Endothelial cell of umbilical vein (primary cell): Measurements from ENCODE around the gene PTPRK. TPM values are rescaled to one million over a fixed set of nuclear protein-coding genes. Genes with fewer than 3 reads are reported as not detected.

Experiments used
- BruUV-seq: library from RNA; stranded (reverse); fragments of 400-500 nt; replicated peaks from 2 replicates; lab custom pipeline; 2021; lab: Mats Ljungman, UMichigan
- CTCF ChIA-PET: fragments of 300-600, 350-600 bp; sonication (Branson Sonifier 250); formaldehyde crosslinking; loops from one replicate; lab custom pipeline; 2021; ENCODE audit warnings: antibody characterized with exemption, inconsistent platforms; lab: Charles Lee
- POLR2A ChIA-PET: fragments of 300-600, 350-600 bp; sonication (Branson Sonifier 250); formaldehyde crosslinking; loops from one replicate; lab custom pipeline; 2021; ENCODE audit warnings: antibody characterized with exemption, inconsistent platforms; lab: Charles Lee
- DNase-seq: peaks from one replicate; pipeline ENCODE4 v3.0.0-alpha.2; 2011; ENCODE audit warnings: low read depth, low spot score
- FAIRE-seq: peaks from 2 replicates; lab custom pipeline; 2011; peaks lifted over from hg19 to GRCh38; lab: Jason Lieb, UNC
- H2AFZ ChIP-seq: 2 replicates; pipeline ENCODE4 v1.6.0; 2012; ENCODE audit warnings: low read depth, low read length, control low read depth, inconsistent platforms
- H3K27ac ChIP-seq: 2 replicates; pipeline ENCODE4 v1.5.1; 2011; ENCODE audit warnings: low read depth, mild to moderate bottlenecking, control low read depth, low read length, moderate library complexity; ENCODE audit not compliant: insufficient read depth
- H3K27me3 ChIP-seq, 2 experiments: 2 replicates each; pipeline versions ENCODE4 v1.6.0 to v1.6.1; 2011; ENCODE audit warnings: low read length in 2 of 2, mixed read lengths in 1 of 2; ENCODE audit not compliant: control insufficient read depth in 2 of 2, insufficient read depth in 2 of 2
- H3K36me3 ChIP-seq, 2 experiments: 2 replicates in 1 of 2; 3 replicates in 1 of 2; pipeline ENCODE4 v1.5.1; 2011; ENCODE audit warnings: low read length in 2 of 2, mild to moderate bottlenecking in 1 of 2, moderate library complexity in 1 of 2; ENCODE audit not compliant: control insufficient read depth in 2 of 2, insufficient read depth in 2 of 2; ENCODE audit errors: extremely low read depth in 1 of 2
- H3K4me1 ChIP-seq: 3 replicates; pipeline ENCODE4 v1.5.1; 2011; ENCODE audit warnings: mild to moderate bottlenecking, low read length; ENCODE audit not compliant: control insufficient read depth, insufficient read depth; ENCODE audit errors: extremely low read depth
- H3K4me2 ChIP-seq: 2 replicates; pipeline ENCODE4 v1.6.1; 2011; ENCODE audit warnings: low read length, control low read depth, mixed read lengths; ENCODE audit not compliant: insufficient read depth
- H3K4me3 ChIP-seq, 3 experiments: fragments of 200-600 bp in 1 of 3; sonication (generic), shearing (Covaris generic) in 1 of 3; replicated peaks in 1 of 3; 2 replicates each; pipeline ENCODE4 v1.5.1; 2011 to 2016; ENCODE audit warnings: control low read depth in 3 of 3, low read length in 3 of 3, mild to moderate bottlenecking in 2 of 3, inconsistent platforms in 1 of 3, low read depth in 1 of 3, moderate library complexity in 1 of 3; ENCODE audit not compliant: insufficient read depth in 1 of 3
- H3K79me2 ChIP-seq: 2 replicates; pipeline ENCODE4 v1.6.0; 2012; ENCODE audit warnings: low read length, inconsistent platforms; ENCODE audit not compliant: control insufficient read depth, insufficient read depth
- H3K9ac ChIP-seq: replicated peaks from 2 replicates; pipeline ENCODE3; 2011; ENCODE audit warnings: low read length, control low read depth; ENCODE audit not compliant: insufficient read depth; ENCODE audit errors: extremely low read depth
- H3K9me1 ChIP-seq: replicated peaks from 3 replicates; pipeline ENCODE4 v1.6.0; 2011; ENCODE audit warnings: mild to moderate bottlenecking, low read length; ENCODE audit not compliant: control insufficient read depth, insufficient read depth; ENCODE audit errors: extremely low read depth
- H3K9me3 ChIP-seq: replicated peaks from 2 replicates; pipeline ENCODE4 v1.5.1; 2012; ENCODE audit warnings: low read length, inconsistent platforms; ENCODE audit not compliant: control insufficient read depth, insufficient read depth
- H4K20me1 ChIP-seq: replicated peaks from 2 replicates; pipeline ENCODE3; 2011; ENCODE audit warnings: mild to moderate bottlenecking, low read length; ENCODE audit not compliant: control insufficient read depth, insufficient read depth; ENCODE audit errors: extremely low read depth
- CTCF ChIP-seq, 2 donors: IDR thresholded peaks; 1 replicate in 1 of 2; 2 replicates in 1 of 2; pipeline ENCODE4 v1.5.1; 2011; ENCODE audit warnings: low read length in 2 of 2, mild to moderate bottlenecking in 2 of 2, moderate library complexity in 2 of 2, control low read depth in 1 of 2, inconsistent platforms in 1 of 2, low read depth in 1 of 2; ENCODE audit not compliant: insufficient read depth in 1 of 2; ENCODE audit errors: extremely low read depth in 1 of 2
- EZH2 ChIP-seq: IDR thresholded peaks from 2 replicates; pipeline ENCODE4 v1.6.1; 2012; ENCODE audit warnings: borderline replicate concordance, low read depth, mild to moderate bottlenecking, moderate library complexity, low read length, inconsistent platforms; ENCODE audit not compliant: severe bottlenecking
- FOS ChIP-seq: IDR thresholded peaks from 2 replicates; pipeline ENCODE4 v1.6.1; 2011; ENCODE audit warnings: mild to moderate bottlenecking, low read length, moderate library complexity, borderline replicate concordance; ENCODE audit not compliant: insufficient read depth
- GATA2 ChIP-seq: IDR thresholded peaks from 2 replicates; pipeline ENCODE4 v1.7.0; 2011; ENCODE audit warnings: low read depth, mild to moderate bottlenecking, moderate library complexity, mixed read lengths, low read length; ENCODE audit not compliant: insufficient read length, insufficient read depth
- JUN ChIP-seq: IDR thresholded peaks from 2 replicates; pipeline ENCODE4 v1.6.1; 2011; ENCODE audit warnings: borderline replicate concordance, low read depth; ENCODE audit not compliant: insufficient read length, insufficient read depth
- MAX ChIP-seq: IDR thresholded peaks from 2 replicates; pipeline ENCODE4 v1.6.1; 2011; ENCODE audit not compliant: insufficient read depth, insufficient read length
- MYC ChIP-seq: IDR thresholded peaks from one replicate; pipeline ENCODE4 v1.6.1; 2011; ENCODE audit warnings: mild to moderate bottlenecking, low read depth, low read length
- POLR2A ChIP-seq: IDR thresholded peaks from 2 replicates; pipeline ENCODE4 v1.6.1; 2012; ENCODE audit warnings: low read depth, mild to moderate bottlenecking, control low read depth, low read length
- POLR2AphosphoS5 ChIP-seq: IDR thresholded peaks from 2 replicates; pipeline ENCODE4 v1.6.1; 2012; ENCODE audit warnings: low read depth, mild to moderate bottlenecking, control low read depth, low read length, moderate library complexity; ENCODE audit not compliant: insufficient read depth
- dilution Hi-C: fragments of 300-500 bp; cut with MboI; formaldehyde crosslinking; loops from one replicate; pipeline ENCODE4 v1.15.0; 2019; ENCODE audit warnings: low sequenced_read_pairs; ENCODE audit not compliant: extremely low pct_ligation_motif_present
- intact Hi-C: fragments of 100-400 bp; cut with micrococcal nuclease; formaldehyde crosslinking; loops from one replicate; pipeline ENCODE4 v1.10.0; 2022
- polyA plus RNA-seq, 4 experiments: library from polyadenylated mRNA; depleted of rRNA in 3 of 4; stranded (reverse) in 3 of 4; unstranded in 1 of 4; fragments of >200 nt; gene quantifications; 2 replicates each; pipeline versions ENCODE4 v1.2.1 to v1.2.3, GENCODE V29; 2011 to 2012; ENCODE audit warnings: missing spikeins in 1 of 4
- total RNA-seq: library from RNA; stranded (reverse); gene quantifications from 2 replicates; pipeline ENCODE4 v1.2.3, GENCODE V29; 2021

Gene PTPRK
- total and polyA plus RNA-seq, 2 donors (not counting 3 experiments of a cell fraction or from before 2014, with no cell fraction given): 15.2 to 74.0 TPM

- POLR2A ChIA-PET: interaction anchor here (0.6 kb wide), 1 partner anchor 32 kb away, joined by 8 read pairs; no protein-coding TSS in a partner anchor
- dilution Hi-C loops: no loop called here
- H3K79me2 ChIP-seq: peaks cover 64% of the 10 kb centered on the region
Measured at GRCh38 chr6:128495536-128496333, 24.7 kb downstream of the PTPRK start.

More at GRCh38 chr6:128495536-128496333, 24.7 kb downstream of the PTPRK start:
- Histone ChIP-seq H3K9me3 (no peaks in the 10 kb centered on the region), H3K9ac (no peak overlapping the region), H3K9me1 (no peaks in the 10 kb centered on the region), H2AFZ (no peak overlapping the region), H3K4me1 (peaks cover 27% of the 10 kb centered on the region), H3K27ac (no peak overlapping the region), H3K36me3 (peaks cover 0 to 2% of the 10 kb centered on the region in 2 experiments), H4K20me1 (no peaks in the 10 kb centered on the region), H3K4me3 (no peak overlapping the region), H3K27me3 (no peaks in the 10 kb centered on the region), H3K4me2 (no peak overlapping the region)
- CTCF ChIA-PET: interaction anchor here (0.6 to 1.2 kb wide), 2 partner anchors 21 to 257 kb away, joined by 3 to 4 read pairs; no protein-coding TSS in a partner anchor
- intact Hi-C loops: no loop called here
- no TSS peak for BruUV-seq
- FAIRE-seq (no peak), DNase-seq (no peak)
- TF ChIP-seq EZH2 (no peak), FOS (no peak), POLR2AphosphoS5 (no peak), CTCF (IDR thresholded peaks at IDR 0.05; ENCODE audit: extremely low read depth in 1 of 2, insufficient read depth in 1 of 2, low read depth in 1 of 2, low read length in 2 of 2) (no peak), JUN (no peak), POLR2A (no peak), MAX (no peak), GATA2 (no peak), MYC (no peak)
